Measurements from ENCODE around the gene UTRN.

DNA sequence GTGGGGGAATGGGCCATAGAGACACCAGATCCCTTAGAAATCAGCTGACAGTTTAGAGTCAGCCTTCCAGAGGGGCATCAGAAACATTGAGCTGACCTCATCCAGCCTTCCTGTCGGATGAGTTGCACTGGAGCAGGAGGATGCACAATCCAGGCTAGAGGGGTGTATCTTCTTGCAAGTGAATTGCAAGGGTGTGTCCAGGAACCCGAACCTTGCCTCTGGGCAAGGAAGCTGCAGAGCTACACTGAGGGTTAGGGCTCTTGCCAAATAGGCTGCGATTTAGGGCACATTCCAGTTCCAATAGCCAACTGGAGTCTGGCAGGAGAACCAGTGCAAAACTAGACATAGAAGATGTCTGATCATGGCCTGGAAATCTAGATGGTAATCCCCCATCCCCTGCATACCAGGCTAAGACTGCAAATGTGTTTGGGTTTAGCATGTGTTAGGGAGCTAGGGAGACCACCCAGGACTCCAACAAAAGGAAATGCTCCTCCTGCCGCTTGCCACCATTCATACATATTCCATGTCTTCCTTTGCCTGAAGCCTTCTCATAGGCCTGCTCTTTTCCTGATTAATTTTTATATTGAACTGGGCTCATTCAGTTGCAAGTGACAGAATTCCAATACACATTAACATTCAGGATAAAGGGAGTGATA lies 6.3 kb upstream of the UTRN start:
- no peak for TF ChIP-seq POLR2AphosphoS5 (IDR thresholded peaks at IDR 0.05; ENCODE audit: borderline replicate concordance, low read depth, low read length)
- no peak for TF ChIP-seq EZH2 (IDR thresholded peaks at IDR 0.05)
- TF ChIP-seq FOXP2 (optimal IDR thresholded peaks at IDR 0.05; ENCODE audit: control extremely low read depth, extremely low read length, insufficient read depth), result no peak
